Keratinocyte (primary cell): ENCODE results near the gene RNF141. TPM values are rescaled to one million over a fixed set of nuclear protein-coding genes. Genes with fewer than 3 reads are reported as not detected.

ENCODE experiments used
- DNase-seq: peaks from one replicate; pipeline ENCODE4 v3.0.0-alpha.2; 2011; ENCODE audit warnings: low read depth, missing footprints, low spot score
- FAIRE-seq: peaks from 2 replicates; lab custom pipeline; 2011; peaks lifted over from hg19 to GRCh38; lab: Jason Lieb, UNC
- H2AFZ ChIP-seq: 2 replicates; pipeline ENCODE4 v1.6.0; 2012; ENCODE audit warnings: low read length, control low read depth, inconsistent platforms; ENCODE audit not compliant: control insufficient read depth
- H3K27ac ChIP-seq: 2 replicates; pipeline ENCODE4 v1.5.1; 2011; ENCODE audit warnings: low read length; ENCODE audit not compliant: control insufficient read depth, insufficient read depth
- H3K27me3 ChIP-seq: 3 replicates; pipeline ENCODE4 v1.6.0; 2011; ENCODE audit warnings: low read length; ENCODE audit not compliant: control insufficient read depth, insufficient read depth; ENCODE audit errors: extremely low read depth
- H3K36me3 ChIP-seq, 2 experiments: 2 replicates in 1 of 2; 3 replicates in 1 of 2; pipeline ENCODE4 v1.5.1; 2011; ENCODE audit warnings: low read length in 2 of 2, mild to moderate bottlenecking in 1 of 2; ENCODE audit not compliant: control insufficient read depth in 2 of 2, insufficient read depth in 2 of 2; ENCODE audit errors: extremely low read depth in 1 of 2
- H3K4me1 ChIP-seq: 3 replicates; pipeline ENCODE4 v1.5.1; 2011; ENCODE audit warnings: low read length; ENCODE audit not compliant: control insufficient read depth, insufficient read depth; ENCODE audit errors: extremely low read depth
- H3K4me2 ChIP-seq: 3 replicates; pipeline ENCODE4 v1.6.0; 2011; ENCODE audit warnings: low read depth, low read length; ENCODE audit not compliant: control insufficient read depth, insufficient read depth; ENCODE audit errors: extremely low read depth
- H3K4me3 ChIP-seq, 3 experiments: fragments of 200-600 bp in 1 of 3; sonication (generic) in 1 of 3; 2 replicates in 2 of 3; 3 replicates in 1 of 3; pipeline ENCODE4 v1.5.1; 2011 to 2016; ENCODE audit warnings: low read length in 3 of 3, mild to moderate bottlenecking in 3 of 3, control low read depth in 2 of 3, inconsistent platforms in 1 of 3, low read depth in 1 of 3, mixed read lengths in 1 of 3, mixed run types in 1 of 3, moderate library complexity in 1 of 3; ENCODE audit not compliant: control insufficient read depth in 2 of 3, insufficient read depth in 2 of 3; ENCODE audit errors: extremely low read depth in 1 of 3
- H3K79me2 ChIP-seq: 2 replicates; pipeline ENCODE4 v1.6.0; 2012; ENCODE audit warnings: low read length; ENCODE audit not compliant: control insufficient read depth, insufficient read depth
- H3K9ac ChIP-seq: 3 replicates; pipeline ENCODE4 v1.6.0; 2011; ENCODE audit warnings: low read length; ENCODE audit not compliant: control insufficient read depth, insufficient read depth; ENCODE audit errors: extremely low read depth
- H3K9me1 ChIP-seq: 3 replicates; pipeline ENCODE4 v1.6.0; 2011; ENCODE audit warnings: low read length; ENCODE audit not compliant: control insufficient read depth, insufficient read depth; ENCODE audit errors: extremely low read depth
- H3K9me3 ChIP-seq: 2 replicates; pipeline ENCODE4 v1.5.1; 2012; ENCODE audit warnings: low read depth, low read length; ENCODE audit not compliant: control insufficient read depth
- H4K20me1 ChIP-seq: 3 replicates; pipeline ENCODE4 v1.6.0; 2011; ENCODE audit warnings: low read length; ENCODE audit not compliant: control insufficient read depth, insufficient read depth; ENCODE audit errors: extremely low read depth
- EZH2 ChIP-seq: IDR thresholded peaks from one replicate; pipeline ENCODE4 v1.6.1; 2012; ENCODE audit warnings: inconsistent platforms, mild to moderate bottlenecking, low read length, moderate library complexity
- dilution Hi-C: fragments of 300-500 bp; cut with MboI; formaldehyde crosslinking; loops from one replicate; pipeline ENCODE4 v1.7.0; 2020; ENCODE audit warnings: low sequenced_read_pairs; ENCODE audit not compliant: extremely low pct_ligation_motif_present
- polyA plus RNA-seq, 5 experiments: library from polyadenylated mRNA; depleted of rRNA in 3 of 5; stranded (reverse) in 3 of 5; stranded (forward) in 1 of 5; unstranded in 1 of 5; fragments of >200 nt; gene quantifications; 1 replicate in 1 of 5; 2 replicates in 3 of 5; 3 replicates in 1 of 5; pipeline versions ENCODE4 v1.2.1 to v1.2.3, GENCODE V29; 2011 to 2012; ENCODE audit warnings: missing spikeins in 2 of 5, low read depth in 1 of 5, low replicate concordance in 1 of 5
- TF ChIP-seq, protein P1 (sequence below), 3 experiments: IDR thresholded peaks in 1 of 3; conservative IDR thresholded peaks in 1 of 3; optimal IDR thresholded peaks in 1 of 3; 2 replicates in 2 of 3; 3 replicates in 1 of 3; pipeline versions ENCODE3 to v1.5.1; 2011; ENCODE audit warnings: low read length in 3 of 3, mild to moderate bottlenecking in 3 of 3, moderate library complexity in 2 of 3, control low read depth in 1 of 3, inconsistent platforms in 1 of 3; ENCODE audit not compliant: insufficient read depth in 2 of 3; ENCODE audit errors: extremely low read depth in 1 of 3

The RNF141 gene
- polyA plus RNA-seq, 1 donor (not counting 4 experiments of a cell fraction or from before 2014, with no cell fraction given), result 59.1 TPM

DNA sequence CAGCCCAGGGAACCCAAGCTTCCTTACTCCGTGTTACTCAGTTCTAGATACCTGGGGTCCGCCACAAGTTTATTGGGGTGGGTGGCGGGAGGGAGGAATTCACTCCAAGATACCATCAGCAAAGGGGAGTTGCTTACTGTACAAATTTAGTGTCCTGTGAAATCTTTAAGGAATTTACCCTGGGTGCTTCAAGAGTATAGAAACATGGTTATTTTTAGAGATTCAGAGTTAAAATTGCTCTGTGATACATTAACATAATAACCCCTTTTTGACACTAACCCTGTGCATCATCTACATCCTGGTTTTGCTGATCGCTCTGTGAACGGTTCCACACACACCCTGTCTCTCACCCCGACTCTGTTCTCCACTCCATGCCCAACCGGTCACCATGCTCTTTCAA, 46.4 kb upstream of the RNF141 start:
- no peaks in the 10 kb centered on the region for H4K20me1 ChIP-seq
- TF ChIP-seq, protein P1, sequence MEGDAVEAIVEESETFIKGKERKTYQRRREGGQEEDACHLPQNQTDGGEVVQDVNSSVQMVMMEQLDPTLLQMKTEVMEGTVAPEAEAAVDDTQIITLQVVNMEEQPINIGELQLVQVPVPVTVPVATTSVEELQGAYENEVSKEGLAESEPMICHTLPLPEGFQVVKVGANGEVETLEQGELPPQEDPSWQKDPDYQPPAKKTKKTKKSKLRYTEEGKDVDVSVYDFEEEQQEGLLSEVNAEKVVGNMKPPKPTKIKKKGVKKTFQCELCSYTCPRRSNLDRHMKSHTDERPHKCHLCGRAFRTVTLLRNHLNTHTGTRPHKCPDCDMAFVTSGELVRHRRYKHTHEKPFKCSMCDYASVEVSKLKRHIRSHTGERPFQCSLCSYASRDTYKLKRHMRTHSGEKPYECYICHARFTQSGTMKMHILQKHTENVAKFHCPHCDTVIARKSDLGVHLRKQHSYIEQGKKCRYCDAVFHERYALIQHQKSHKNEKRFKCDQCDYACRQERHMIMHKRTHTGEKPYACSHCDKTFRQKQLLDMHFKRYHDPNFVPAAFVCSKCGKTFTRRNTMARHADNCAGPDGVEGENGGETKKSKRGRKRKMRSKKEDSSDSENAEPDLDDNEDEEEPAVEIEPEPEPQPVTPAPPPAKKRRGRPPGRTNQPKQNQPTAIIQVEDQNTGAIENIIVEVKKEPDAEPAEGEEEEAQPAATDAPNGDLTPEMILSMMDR (optimal IDR thresholded peaks at IDR 0.05 in 1 of 3, IDR thresholded peaks at IDR 0.05 in 1 of 3, conservative IDR thresholded peaks at IDR 0.05 in 1 of 3; ENCODE audit: extremely low read depth in 1 of 3, insufficient read depth in 2 of 3, low read length in 3 of 3), result no peak
- no peak for TF ChIP-seq EZH2

DNA sequence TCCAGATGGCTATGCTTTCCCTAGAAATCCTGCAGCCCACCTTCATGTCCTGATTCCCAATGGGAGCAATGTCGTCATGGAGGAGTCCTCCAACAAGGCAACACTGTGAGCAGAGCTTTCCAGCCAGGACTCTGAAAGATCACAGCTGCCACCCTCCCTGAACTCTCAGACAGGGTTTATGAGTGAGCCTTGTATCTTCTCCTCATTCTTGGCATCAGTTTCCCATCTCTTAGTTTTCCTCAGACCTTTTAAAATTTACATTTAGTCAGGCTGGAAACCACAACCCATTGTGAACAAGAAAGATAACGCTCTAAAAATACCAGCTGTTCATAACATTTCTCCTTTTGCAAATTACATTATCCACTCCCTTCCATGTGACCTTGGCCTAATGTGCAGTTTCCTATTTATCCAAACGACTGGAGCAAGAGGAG, 43.1 kb upstream of the RNF141 start:
- H3K9ac ChIP-seq, result no peak overlapping the region
- H3K79me2 ChIP-seq, result no peaks in the 10 kb centered on the region
- FAIRE-seq (no peak), DNase-seq (no peak)
- dilution Hi-C loops, result no loop called here
- H3K27me3 ChIP-seq, result no peaks in the 10 kb centered on the region
- no peak for TF ChIP-seq EZH2
- TF ChIP-seq, protein P1 (optimal IDR thresholded peaks at IDR 0.05 in 1 of 3, IDR thresholded peaks at IDR 0.05 in 1 of 3, conservative IDR thresholded peaks at IDR 0.05 in 1 of 3; ENCODE audit: extremely low read depth in 1 of 3, insufficient read depth in 2 of 3, low read length in 3 of 3), result no peak
- H2AFZ ChIP-seq, result no peak overlapping the region
- H3K9me1 ChIP-seq, result no peaks in the 10 kb centered on the region
- H3K9me3 ChIP-seq, result no peaks in the 10 kb centered on the region
- no peaks in the 10 kb centered on the region for H3K36me3 ChIP-seq
- no peak overlapping the region for H3K27ac ChIP-seq
- H3K4me2 ChIP-seq, result no peak overlapping the region
- no peak overlapping the region for H3K4me3 ChIP-seq
- no peaks in the 10 kb centered on the region for H4K20me1 ChIP-seq
- H3K4me1 ChIP-seq, result peaks cover 28% of the 10 kb centered on the region

More for the DNA sequence above, 46.4 kb upstream of the RNF141 start:
- dilution Hi-C loops, result no loop called here
- DNase-seq (no peak), FAIRE-seq (no peak)
- no peak overlapping the region for H2AFZ ChIP-seq
- H3K27ac ChIP-seq, result no peak overlapping the region
- H3K9me3 ChIP-seq, result no peaks in the 10 kb centered on the region
- H3K4me3 ChIP-seq, result no peak overlapping the region
- no peak overlapping the region for H3K9ac ChIP-seq
- H3K36me3 ChIP-seq, result no peaks in the 10 kb centered on the region
- H3K27me3 ChIP-seq, result no peaks in the 10 kb centered on the region
- peaks cover 38% of the 10 kb centered on the region for H3K4me1 ChIP-seq
- no peak overlapping the region for H3K4me2 ChIP-seq
- no peaks in the 10 kb centered on the region for H3K79me2 ChIP-seq
- H3K9me1 ChIP-seq, result no peaks in the 10 kb centered on the region
